ENCODE measurements around the gene RAB10.

DNA sequence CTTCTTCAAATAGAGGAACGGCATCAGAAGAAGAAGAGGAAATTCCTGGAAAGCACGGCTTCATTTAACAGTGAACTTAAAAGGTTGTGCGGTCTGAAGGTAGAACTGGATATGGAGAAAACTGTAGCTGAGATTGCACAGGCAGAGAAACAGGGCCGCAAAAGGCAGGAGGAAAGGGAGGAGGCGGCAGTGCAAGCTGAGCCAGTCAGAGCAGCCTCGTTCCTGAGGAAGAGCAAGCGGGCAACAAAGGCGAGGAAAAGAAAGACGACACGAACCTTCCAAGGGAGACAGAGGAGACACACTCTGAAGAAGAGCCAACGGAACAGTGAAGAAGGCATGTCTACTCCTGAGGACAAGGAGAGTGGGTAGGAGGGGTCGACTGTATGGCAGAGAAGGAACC, 116.4 kb downstream of the RAB10 start:
- TF ChIP-seq POLR2A (IDR thresholded peaks at IDR 0.05), result no peak
- no peak for TF ChIP-seq POLR2AphosphoS5 (IDR thresholded peaks at IDR 0.05)
- TF ChIP-seq, protein P1, sequence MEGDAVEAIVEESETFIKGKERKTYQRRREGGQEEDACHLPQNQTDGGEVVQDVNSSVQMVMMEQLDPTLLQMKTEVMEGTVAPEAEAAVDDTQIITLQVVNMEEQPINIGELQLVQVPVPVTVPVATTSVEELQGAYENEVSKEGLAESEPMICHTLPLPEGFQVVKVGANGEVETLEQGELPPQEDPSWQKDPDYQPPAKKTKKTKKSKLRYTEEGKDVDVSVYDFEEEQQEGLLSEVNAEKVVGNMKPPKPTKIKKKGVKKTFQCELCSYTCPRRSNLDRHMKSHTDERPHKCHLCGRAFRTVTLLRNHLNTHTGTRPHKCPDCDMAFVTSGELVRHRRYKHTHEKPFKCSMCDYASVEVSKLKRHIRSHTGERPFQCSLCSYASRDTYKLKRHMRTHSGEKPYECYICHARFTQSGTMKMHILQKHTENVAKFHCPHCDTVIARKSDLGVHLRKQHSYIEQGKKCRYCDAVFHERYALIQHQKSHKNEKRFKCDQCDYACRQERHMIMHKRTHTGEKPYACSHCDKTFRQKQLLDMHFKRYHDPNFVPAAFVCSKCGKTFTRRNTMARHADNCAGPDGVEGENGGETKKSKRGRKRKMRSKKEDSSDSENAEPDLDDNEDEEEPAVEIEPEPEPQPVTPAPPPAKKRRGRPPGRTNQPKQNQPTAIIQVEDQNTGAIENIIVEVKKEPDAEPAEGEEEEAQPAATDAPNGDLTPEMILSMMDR (IDR thresholded peaks at IDR 0.05), result no peak
- no peak for TF ChIP-seq EP300 (IDR thresholded peaks at IDR 0.05)
